Activated B cell treated with CpG ODN at 0.5 μM for 24 hours (primary cell): ENCODE results near the gene COMMD1. TPM values are rescaled to one million over a fixed set of nuclear protein-coding genes. Genes with fewer than 3 reads are reported as not detected.

Source experiments
- ATAC-seq: fragments of 200-7000 bp; cut with Tn5 transposase; one replicate; pipeline ENCODE4 v1.10.0; 2021; ENCODE audit warnings: low read depth, mild to moderate bottlenecking, moderate library complexity
- CTCF ChIA-PET: fragments of 350-600 bp; sonication (Branson Sonifier 250); formaldehyde crosslinking; loops from one replicate; lab custom pipeline; 2021; ENCODE audit warnings: antibody characterized with exemption; lab: Charles Lee
- POLR2A ChIA-PET: fragments of 350-600 bp; sonication (Branson Sonifier 250); formaldehyde crosslinking; loops from one replicate; lab custom pipeline; 2021; ENCODE audit warnings: antibody characterized with exemption; lab: Charles Lee
- DNase-seq: peaks from one replicate; pipeline ENCODE4 v3.0.0; 2022
- H3K27ac Mint-ChIP-seq: one replicate; pipeline ENCODE4 v1.8.0; 2020; ENCODE audit warnings: mixed read lengths
- H3K27me3 Mint-ChIP-seq: one replicate; pipeline ENCODE4 v1.8.0; 2021; ENCODE audit warnings: mixed read lengths
- H3K36me3 Mint-ChIP-seq: one replicate; pipeline ENCODE4 v1.8.0; 2021; ENCODE audit warnings: low read depth, mixed read lengths
- H3K4me1 Mint-ChIP-seq: one replicate; pipeline ENCODE4 v1.8.0; 2021; ENCODE audit warnings: mixed read lengths
- H3K4me3 Mint-ChIP-seq: one replicate; pipeline ENCODE4 v1.8.0; 2020; ENCODE audit warnings: mild to moderate bottlenecking, mixed read lengths
- H3K9me3 Mint-ChIP-seq: one replicate; pipeline ENCODE4 v1.8.0; 2020; ENCODE audit warnings: mixed read lengths
- CTCF ChIP-seq: fragments of 200-600 bp; IDR thresholded peaks from one replicate; pipeline ENCODE4 v1.8.0; 2022; ENCODE audit warnings: antibody characterized with exemption, mild to moderate bottlenecking
- intact Hi-C: fragments of 100-400 bp; cut with micrococcal nuclease; formaldehyde crosslinking; loops from one replicate; pipeline ENCODE4 v1.15.1; 2024
- total RNA-seq: library from RNA; stranded (reverse); gene quantifications from 2 replicates; pipeline ENCODE4 v1.2.3, GENCODE V29; 2022

Gene COMMD1
- total RNA-seq, 1 donor from 2014 or later, result 37.1 TPM

DNA sequence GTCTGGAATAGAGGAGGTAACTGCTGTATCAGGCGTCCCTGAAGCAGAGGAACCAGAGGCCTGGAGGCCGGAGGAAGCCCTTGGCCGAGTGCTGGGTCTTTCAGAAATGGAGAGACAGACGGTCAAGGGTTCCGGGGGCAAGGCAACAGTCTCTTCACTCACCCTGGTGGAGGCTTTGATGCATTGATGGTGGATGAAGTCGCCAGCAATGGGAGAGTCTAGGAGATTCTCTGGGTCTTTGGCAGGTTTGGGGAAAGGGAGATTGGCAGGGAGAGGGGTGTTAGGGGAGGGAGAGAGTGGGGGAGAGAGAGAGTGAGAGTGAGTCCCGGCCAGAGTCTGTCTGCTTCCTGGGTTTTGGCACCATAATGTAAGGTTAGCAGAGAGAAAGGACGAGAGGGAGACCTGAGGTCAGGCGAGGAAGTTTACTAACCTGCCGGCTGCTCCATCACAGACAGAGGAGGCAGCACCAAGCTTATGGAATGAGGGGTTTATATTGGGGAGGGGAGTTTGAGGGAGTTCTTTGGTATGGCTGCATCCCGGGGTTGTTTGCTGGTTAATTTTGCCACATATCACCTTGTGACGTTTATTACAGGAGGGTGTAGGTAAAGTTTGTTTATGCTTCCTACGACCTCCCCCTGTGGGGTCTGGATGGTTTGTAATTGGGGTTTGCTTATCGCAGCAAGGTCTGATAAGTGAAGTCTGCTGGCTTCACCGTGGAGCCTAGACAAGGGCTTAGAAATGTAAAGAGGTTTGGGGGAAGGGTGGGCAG, 19.6 kb downstream of the COMMD1 start:
- ChIA-PET POLR2A (no interaction called here), CTCF (interaction anchor here (0.7 kb wide), 1 partner anchor 215 kb away, joined by 4 read pairs; no protein-coding TSS in a partner anchor)
- DNase-seq (no peak), ATAC-seq (no peak)
- TF ChIP-seq CTCF, result no peak
- H3K36me3 Mint-ChIP-seq, result peaks cover 8% of the 10 kb centered on the region
- no peak overlapping the region for H3K4me3 Mint-ChIP-seq
- no peaks in the 10 kb centered on the region for H3K27me3 Mint-ChIP-seq
- peaks cover 9% of the 10 kb centered on the region for H3K4me1 Mint-ChIP-seq
- intact Hi-C loops, result no loop called here
- H3K9me3 Mint-ChIP-seq, result no peaks in the 10 kb centered on the region
- no peak overlapping the region for H3K27ac Mint-ChIP-seq

- intact Hi-C loops, result no loop called here
- no peaks in the 10 kb centered on the region for H3K9me3 Mint-ChIP-seq
- no peak overlapping the region for H3K4me3 Mint-ChIP-seq
- ChIA-PET CTCF (no interaction called here), POLR2A (no interaction called here)
- peaks cover 4% of the 10 kb centered on the region for H3K36me3 Mint-ChIP-seq
- no peak for TF ChIP-seq CTCF
- ATAC-seq (no peak), DNase-seq (no peak)
- H3K4me1 Mint-ChIP-seq, result peaks cover 9% of the 10 kb centered on the region
- no peaks in the 10 kb centered on the region for H3K27me3 Mint-ChIP-seq
- H3K27ac Mint-ChIP-seq, result no peak overlapping the region
Measured at GRCh38 chr2:61926531-61927477, 21.3 kb downstream of the COMMD1 start.

DNA sequence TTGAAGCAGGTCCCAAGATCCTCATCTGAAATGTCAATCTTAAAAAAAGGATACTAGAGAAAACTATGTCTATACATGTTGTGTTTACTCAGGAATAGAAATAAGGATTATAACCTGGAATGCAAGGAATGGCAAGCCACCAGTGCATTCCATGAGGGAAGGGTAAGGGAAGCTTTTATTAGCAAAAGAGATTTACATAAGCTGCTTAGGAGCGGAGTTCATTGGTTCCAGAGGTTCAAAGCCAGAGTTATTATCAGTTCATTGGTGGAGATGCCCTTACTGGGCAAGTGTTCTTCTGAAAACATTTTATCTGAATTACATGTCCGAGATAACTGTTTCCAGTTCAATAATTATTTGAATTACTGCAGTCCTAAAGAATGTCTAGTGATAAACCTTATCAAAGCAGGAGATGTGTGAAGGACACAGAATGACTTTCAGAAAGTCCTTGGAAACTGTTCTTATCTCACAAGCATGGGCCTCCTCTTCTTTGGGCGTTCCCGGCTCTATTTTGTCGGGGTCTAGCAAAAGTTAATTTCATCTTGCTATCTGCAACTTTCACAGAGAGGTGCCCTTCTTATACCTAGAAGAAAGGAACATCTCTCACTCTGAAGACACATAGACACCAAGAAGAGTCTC, 23.5 kb downstream of the COMMD1 start:
- Mint-ChIP-seq H3K4me1 (peaks cover 9% of the 10 kb centered on the region), H3K27ac (no peak overlapping the region), H3K4me3 (no peak overlapping the region), H3K27me3 (no peaks in the 10 kb centered on the region), H3K36me3 (peaks cover 9% of the 10 kb centered on the region), H3K9me3 (no peaks in the 10 kb centered on the region)
- POLR2A ChIA-PET, result no interaction called here
- no peak for TF ChIP-seq CTCF
- CTCF ChIA-PET, result no interaction called here
- ATAC-seq (no peak), DNase-seq (no peak)
- intact Hi-C loops, result no loop called here

DNA sequence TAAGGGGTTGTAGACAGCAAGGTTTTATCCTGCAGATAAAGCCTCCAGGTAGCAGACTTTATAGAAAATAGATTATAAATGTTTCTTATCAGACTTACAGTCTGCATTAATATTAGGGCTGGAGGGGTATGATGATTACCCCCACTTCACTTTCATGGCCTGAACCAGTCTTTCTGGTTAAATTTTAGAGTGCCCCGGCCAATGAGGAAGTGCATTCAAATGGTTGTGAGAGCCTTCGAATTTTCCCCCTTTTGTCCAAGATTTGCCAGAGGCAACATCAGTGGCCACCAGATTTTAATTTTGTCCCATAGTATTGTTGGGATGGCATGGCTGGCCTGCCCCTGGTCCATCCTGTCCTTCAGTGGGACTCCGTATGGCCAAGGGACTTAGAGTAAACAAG, 31.6 kb downstream of the COMMD1 start:
- ChIA-PET CTCF (no interaction called here), POLR2A (no interaction called here)
- peaks cover 23% of the 10 kb centered on the region for H3K36me3 Mint-ChIP-seq
- H3K4me1 Mint-ChIP-seq, result peaks cover 10% of the 10 kb centered on the region
- DNase-seq (no peak), ATAC-seq (no peak)
- no peaks in the 10 kb centered on the region for H3K27me3 Mint-ChIP-seq
- H3K9me3 Mint-ChIP-seq, result no peaks in the 10 kb centered on the region
- no peak overlapping the region for H3K27ac Mint-ChIP-seq
- no peak overlapping the region for H3K4me3 Mint-ChIP-seq
- intact Hi-C loops, result no loop called here
- TF ChIP-seq CTCF, result no peak
